CD4-positive, alpha-beta T cell treated with Interleukin-6 at 100 ng/mL for 8 hours (primary cell): ENCODE results near the gene BPTF.
"Not testable (repeated sequence)": the region's sequence is repeated elsewhere in the genome, so short reads cannot be mapped to it uniquely, and the experiment has no call there.

Source experiments
- DNase-seq: peaks from one replicate; pipeline ENCODE4 v3.0.0-alpha.2; 2020; ENCODE audit warnings: mixed read lengths, low spot score

BPTF gene, protein sequence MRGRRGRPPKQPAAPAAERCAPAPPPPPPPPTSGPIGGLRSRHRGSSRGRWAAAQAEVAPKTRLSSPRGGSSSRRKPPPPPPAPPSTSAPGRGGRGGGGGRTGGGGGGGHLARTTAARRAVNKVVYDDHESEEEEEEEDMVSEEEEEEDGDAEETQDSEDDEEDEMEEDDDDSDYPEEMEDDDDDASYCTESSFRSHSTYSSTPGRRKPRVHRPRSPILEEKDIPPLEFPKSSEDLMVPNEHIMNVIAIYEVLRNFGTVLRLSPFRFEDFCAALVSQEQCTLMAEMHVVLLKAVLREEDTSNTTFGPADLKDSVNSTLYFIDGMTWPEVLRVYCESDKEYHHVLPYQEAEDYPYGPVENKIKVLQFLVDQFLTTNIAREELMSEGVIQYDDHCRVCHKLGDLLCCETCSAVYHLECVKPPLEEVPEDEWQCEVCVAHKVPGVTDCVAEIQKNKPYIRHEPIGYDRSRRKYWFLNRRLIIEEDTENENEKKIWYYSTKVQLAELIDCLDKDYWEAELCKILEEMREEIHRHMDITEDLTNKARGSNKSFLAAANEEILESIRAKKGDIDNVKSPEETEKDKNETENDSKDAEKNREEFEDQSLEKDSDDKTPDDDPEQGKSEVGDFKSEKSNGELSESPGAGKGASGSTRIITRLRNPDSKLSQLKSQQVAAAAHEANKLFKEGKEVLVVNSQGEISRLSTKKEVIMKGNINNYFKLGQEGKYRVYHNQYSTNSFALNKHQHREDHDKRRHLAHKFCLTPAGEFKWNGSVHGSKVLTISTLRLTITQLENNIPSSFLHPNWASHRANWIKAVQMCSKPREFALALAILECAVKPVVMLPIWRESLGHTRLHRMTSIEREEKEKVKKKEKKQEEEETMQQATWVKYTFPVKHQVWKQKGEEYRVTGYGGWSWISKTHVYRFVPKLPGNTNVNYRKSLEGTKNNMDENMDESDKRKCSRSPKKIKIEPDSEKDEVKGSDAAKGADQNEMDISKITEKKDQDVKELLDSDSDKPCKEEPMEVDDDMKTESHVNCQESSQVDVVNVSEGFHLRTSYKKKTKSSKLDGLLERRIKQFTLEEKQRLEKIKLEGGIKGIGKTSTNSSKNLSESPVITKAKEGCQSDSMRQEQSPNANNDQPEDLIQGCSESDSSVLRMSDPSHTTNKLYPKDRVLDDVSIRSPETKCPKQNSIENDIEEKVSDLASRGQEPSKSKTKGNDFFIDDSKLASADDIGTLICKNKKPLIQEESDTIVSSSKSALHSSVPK (N-terminal part only)

DNA sequence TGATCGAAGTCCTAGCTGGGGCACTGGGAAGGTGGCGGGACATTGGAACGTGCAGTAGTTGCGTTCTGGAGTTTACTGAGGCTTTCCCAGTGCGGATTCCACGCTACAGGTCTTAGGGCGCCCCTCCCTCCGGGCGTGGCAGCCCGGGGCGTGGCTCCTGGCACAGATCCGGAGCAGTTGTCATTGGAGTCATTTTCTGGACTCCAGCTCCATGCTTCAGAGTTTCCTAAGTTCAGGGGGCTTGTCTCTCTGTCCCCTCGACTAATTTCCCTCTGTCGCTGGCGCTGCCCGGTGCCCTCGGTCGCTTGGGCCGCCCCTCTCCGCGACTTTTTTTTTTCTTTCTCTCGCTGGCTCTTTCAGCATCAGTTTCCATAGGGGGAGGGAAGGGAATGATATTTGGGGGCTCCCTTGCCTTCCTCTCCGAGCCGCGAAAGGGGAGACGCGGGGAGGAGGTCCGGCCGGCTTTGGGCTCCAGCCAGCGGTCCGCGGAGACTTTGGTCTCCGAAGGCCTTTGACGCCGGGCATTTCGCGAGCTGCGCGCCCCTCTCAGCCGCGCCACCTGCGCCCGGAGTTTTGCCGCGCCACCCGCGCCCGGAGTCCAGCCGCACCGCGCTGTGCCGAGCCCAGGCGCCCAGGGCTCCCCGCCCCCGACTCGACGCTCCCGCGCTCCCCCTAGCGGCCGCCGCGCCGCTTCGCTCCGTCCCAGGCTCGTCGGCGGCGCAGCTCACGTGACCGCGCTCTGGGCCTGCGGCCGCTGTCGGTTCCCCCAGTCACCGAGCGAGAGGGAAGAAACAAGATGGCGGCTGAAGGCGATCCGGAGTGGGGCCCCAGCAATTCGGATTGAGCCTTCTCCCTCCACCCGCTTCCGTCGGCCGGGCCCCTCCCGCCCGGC, at the start of gene BPTF:
TSS of gene BPTF (plus strand) at position 769 of the 892 bp plus-strand sequence. CDS start 222 bp downstream, outside the sequence.
- DNase-seq, result peak; percentile 89

DNA sequence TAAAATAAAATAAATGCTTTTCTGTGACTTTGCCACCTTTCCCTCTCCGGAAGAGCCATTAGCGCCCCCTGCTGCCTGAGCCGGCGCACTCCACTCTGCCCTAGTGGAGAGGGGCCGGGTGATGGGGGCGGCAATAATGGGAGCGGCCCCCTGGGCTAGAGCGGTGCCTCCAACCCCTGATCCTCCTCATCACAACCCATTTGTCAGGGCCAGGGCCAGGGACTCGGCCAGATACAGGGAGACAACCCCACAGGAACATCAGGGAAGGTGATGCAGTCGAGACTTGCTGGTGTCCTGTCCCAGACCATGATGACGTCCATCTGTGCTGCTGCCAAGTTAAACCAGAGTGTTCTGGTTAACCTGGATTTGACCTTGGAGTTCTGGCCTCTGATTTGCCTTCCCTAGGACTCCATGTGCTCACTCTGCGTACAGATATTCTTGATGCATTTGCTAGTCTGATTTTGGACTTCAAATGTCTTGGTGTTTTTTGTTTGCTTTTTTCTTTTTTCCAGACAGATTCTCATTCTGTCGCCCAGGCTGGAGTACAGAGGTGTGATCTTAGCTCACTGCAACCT, 46.1 kb upstream of the BPTF start:
- DNase-seq, result no peak

DNA sequence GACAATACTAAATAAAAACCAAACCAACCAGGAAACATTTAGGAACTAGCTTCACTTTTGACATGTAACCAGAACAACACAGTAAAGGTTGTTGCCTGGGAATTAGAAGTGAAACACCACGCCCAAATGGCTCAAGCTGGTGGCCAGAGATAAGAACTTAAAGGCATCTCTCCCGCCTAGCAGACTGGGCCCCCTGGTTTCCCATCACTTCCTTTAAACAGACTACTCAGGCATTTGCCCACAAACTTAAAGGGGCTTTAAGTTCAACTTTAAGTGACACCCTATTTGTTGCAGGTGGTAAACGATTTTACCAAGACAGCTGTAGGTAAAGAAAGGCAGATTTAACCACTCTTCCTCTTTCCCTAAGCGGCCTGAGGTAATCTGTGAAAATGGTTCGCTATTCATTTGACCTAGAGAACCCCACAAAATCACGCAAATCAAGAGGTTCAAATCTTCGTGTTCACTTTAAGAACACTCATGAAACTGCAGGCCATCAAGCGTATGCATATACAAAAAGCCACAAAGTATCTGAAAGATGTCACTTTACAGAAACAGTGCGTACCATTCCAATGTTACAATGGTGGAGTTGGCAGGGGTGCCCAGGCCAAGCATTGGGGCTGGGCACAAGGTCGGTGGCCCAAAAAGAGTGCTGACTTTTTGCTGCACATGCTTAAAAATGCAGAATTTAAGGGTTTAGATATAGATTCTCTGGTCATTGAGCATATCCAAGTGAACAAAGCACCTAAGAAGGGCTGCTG, 40.8 kb upstream of the BPTF start:
- no peak for DNase-seq

DNA sequence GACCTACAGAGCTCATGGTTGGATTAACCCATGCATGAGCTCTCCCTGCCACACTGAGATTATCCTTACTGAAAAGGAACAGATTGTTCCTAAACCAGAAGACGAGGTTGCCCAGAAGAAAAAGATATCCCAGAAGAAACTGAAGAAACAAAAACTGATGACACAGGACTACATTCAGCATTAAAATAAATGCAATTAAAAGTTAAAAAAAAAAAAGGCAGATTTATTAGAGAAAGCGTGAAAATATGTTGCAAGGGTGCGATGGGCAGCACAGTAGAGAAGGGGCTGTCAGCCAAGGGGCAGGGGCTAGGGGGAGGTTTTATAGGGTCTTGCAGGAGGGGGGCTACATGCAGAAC, 40.2 kb upstream of the BPTF start:
- no peak for DNase-seq

DNA sequence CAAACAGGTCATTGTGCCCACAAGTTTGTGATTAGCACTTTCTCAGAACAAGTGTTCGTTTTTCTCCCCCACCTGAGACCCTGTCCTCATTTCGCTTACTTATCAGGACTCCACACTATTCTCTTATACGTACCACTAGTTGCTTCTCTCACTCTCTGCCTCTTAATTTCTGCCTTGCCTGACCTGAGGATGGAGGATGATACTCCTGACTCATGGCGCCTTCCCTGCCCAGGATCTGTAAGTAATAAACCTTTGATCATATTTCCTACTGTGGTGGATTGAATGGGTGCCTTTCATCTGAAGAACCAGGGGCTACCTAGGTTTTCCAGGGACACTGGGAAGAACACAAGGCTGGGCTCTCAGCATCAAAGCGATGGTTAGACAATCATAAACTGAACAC, 39.8 kb upstream of the BPTF start:
- no peak for DNase-seq

DNA sequence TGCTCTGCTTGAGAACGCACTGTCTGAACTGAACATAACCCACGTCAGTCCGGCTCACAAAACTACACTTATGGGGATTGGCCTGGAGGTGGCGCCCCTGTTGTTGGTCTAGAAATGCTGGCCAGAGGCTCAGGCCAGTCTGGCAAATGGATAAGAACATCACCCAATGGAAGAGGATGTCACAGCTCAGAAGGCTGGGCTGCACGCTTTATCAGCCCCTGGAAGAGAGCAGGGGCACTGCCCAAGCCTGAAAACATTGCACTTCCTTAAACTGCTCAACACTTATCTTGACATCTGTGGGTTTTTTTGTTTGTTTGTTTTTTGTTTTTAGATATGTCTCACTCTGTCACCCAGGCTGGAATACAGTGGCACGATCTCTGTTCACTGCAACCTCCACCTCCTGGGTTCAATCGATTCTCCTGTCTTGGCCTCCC, 24.8 kb upstream of the BPTF start:
- peak; percentile 15 for DNase-seq

DNA sequence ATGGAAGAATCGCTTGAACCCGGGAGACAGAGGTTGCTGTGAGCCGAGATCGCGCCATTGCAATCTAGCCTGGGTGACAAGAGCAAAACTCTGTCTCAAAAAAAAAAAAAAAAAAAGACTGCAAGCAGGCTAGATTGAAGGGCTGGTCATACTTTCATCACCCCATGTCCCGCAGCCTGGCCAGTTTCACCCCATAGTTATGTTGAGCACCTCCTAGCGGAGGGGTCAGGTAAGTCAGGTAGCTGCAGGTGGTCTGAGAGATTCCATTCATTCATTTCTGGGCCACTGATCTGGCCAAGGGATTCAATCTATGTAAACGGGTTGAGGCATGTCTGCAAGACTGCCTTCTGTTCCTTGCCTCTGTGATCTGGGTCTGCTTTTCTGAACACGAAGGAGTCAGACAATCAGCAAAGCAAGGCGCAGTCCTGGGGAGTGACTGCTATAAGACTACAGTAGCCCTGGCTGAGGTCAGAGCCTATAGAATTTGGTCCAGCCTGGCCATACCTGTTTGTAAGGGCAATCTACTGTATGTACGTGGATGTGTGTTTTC, 23.6 kb upstream of the BPTF start:
- DNase-seq, result no peak

DNA sequence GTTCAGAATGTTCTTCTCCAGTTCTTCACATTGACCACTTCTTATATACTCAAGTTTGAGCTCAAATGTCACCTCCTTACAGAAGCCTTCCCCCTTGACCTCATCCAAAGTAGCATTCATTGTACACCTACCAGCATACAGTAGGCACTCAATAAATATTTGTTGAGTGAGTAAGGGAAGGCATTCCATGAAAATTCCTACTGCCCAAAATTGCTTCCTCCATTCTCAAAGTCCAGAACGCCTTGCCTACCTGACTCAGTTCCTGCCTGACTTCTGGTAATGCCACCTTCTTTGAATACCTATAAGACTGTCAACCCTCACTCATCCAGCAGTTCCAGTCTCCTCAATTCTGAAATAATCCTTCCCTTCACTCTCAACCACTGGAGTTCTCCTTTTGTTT, 14.8 kb upstream of the BPTF start:
- DNase-seq, result no peak

DNA sequence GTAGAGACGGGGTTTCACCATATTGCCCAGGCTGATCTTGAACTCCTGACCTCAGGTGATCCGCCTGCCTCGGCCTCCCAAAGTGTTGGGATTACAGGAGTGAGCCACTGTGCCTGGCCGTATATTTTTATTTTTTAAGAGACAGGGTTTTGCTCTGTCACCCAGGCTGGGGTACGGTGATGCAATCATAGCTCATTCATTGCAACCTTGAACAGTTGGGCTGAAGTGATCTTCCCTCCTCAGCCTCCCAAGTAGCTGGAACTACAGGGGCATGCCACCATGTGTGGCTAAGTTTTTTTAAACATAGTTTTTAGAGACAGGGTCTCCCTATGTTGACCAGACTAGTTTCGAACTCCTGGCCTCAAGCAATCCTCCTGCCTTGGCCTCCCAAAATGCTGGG, 12.9 kb upstream of the BPTF start:
- DNase-seq, result not testable (repeated sequence)

DNA sequence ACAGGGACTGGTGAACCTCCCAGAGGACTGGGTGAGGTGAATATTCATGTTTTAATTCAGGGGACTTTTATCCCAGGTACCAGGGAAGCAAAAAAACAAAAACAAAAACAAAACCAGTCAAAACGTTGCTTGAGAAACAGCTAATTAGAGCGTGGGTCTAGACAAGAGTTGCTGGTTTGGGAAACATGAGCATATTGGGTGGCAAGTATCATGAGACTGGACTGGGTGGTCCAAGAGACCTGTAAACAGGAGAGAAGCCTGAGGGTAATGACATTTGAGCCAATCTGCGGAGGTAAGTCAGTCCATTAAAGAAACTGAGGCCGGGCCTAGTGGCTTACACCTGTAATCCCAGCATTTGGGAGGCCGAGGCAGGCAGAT, 11.5 kb upstream of the BPTF start:
- DNase-seq, result no peak

DNA sequence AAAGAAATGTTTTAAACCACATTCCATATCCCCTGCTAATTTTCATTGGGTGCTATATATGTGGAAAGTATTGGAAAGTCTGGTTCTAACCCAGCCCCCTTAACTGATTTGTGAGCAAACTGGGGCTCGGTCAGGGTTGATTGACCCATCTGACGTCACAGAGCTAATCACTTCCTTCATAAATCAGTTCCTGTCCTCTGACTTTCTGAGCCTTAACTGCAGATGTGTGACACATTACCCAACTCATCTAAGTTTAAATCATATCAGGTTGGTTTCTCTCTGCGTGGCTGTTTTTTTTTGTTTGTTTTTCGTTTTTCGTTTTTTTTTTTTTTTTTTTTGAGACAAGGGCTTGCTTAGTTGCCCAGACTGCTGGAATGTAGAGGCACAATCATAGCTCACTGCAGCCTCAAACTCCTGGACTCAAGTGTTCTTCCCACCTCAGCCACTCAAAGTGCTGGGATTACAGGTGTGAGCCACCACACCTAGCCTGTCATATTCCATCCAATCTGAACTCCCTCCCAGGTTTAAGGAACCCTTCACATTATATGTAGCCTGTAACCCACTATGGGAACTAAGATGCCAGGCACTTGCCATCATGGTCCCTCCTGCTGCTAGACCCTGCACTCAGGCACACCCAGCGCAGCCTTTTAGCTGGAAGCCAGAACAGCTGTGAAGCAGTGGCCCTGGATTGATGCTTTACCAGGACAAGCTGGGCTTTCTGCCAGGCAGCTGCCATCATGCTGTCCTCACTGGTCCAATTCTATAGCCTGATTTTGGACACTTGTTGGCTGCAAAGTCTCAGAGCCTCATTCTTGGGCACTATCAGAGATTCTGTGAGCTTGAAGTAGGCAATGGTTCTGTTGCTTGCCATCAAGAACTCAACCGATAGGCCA, 6.9 kb upstream of the BPTF start:
- DNase-seq, result no peak

DNA sequence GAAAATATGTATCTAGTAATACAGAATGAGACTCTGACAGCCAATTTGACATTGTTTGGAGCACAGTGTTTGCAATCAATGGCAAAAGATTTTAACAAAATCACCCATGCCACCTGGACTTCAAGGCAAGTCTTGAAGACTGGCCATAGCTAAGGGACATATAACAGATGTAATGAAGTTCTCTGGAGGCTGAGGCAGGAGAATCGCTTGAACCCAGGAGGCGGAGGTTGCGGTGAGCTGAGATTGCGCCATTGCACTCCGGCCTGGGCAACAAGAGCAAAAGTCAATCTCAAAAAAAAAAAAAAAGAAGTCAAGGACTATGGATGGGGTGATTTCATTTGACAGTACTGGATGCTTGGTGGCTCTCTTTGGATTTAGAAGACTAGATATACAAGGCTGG, 5.6 kb upstream of the BPTF start:
- no peak for DNase-seq

DNA sequence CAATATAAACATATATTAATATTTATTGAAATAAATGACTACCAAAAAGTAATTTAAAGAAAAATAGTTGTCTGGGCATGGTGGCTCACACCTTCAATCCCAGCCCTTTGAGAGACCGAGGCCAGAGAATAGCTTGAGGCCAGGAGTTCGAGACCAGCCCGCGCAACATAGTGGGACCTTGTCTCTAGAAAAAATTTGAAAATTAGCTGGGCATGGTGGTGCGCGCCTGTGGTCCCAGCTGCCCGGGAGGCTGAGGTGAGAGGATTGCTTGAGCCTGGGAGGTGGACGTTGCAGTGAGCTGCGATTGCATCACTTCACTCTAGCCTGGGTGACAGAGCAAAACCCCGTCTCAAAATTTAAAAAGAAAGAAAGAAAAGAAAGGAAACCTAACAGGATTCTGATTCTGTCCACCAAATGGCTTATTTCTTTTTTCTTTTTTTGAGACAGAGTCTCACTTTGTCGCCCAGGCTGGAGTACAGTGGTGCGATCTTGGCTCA, 3.4 kb upstream of the BPTF start:
- DNase-seq, result no peak

DNA sequence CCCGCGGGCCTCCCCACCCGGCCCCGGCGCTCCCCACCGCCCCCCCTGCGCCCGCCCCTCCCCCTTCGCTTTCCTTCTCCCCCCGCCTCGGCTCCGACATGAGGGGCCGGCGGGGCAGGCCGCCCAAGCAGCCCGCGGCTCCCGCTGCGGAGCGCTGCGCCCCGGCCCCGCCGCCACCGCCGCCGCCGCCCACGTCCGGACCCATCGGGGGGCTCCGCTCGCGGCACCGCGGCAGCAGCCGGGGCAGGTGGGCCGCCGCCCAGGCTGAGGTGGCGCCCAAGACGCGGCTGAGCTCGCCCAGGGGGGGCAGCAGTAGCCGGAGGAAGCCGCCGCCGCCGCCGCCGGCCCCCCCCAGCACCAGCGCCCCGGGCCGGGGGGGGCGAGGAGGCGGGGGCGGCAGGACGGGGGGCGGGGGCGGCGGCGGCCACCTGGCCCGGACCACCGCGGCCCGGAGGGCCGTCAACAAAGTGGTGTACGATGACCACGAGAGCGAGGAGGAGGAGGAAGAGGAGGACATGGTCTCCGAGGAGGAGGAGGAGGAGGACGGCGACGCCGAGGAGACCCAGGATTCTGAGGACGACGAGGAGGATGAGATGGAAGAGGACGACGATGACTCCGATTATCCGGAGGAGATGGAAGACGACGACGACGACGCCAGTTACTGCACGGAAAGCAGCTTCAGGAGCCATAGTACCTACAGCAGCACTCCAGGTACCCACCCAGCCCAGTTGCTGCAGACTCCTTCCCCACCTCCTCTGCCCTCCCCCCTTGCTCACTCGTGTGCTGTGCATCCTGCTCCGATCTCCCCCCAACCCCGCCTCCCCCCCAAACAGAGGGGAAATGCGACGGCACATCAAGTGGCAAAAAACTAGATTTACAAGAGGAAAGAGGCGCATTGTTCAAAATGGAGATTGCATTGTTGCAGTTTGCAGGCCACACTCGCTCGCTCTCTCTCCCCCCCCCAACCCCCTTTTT, 611 bp downstream of the BPTF start:
- DNase-seq, result peak; percentile 52

DNA sequence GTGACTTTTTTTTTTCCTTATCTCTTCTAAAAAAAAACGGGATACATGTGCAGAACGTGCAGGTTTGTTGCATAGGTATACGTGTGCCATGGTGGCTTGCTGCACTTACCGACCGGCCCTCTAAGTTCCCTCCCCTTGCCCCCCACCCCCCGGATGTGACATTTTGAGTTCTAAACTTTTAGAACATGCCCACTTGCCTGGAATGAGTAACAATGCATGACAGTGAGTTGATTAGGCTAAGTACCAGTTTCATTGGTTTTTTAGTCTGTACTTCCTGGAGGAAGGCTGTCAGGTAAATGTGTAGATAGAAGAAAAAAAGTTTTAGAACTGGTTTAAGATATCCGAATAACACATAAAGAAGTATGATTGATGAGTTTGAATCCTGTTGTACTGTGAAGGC, 4.0 kb downstream of the BPTF start:
- DNase-seq, result peak; percentile 43

DNA sequence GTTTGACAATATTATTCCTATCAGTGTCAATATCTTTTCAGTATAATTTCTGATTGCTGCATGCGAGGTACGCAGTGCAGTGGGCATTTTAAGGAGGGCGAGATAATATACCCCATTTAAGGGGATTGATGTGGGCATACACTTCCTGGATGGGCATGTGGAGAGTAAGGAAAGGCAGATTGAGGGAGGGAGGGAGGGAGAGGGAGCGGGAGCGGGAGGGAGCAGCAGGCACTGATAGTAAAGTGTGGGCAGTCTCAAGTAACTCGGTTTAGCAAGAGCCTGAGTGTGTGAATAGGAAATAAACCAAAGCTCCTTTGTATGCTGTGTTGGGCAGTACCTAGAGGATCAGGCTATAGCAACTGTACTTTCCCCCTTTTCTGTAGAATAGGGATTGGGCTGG, 5.1 kb downstream of the BPTF start:
- DNase-seq, result no peak

DNA sequence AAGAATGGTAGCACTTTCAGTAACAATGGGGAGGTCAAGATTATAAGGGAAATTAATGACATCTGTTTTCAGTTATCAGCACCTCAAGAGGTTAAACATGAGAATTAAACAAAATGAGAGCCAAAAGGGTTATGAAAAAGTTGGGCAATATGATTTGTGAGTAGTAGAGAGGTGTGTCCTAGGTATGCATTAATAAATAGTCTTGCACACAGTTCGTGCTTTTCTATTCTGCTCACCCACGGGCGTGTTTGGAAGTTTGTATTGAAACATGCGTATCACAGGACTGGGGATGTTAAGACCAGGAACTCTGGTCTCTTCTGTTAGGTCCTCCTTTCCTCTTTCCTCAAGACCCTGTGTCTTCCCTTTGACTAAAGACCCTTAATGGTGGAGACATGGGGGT, 6.0 kb downstream of the BPTF start:
- no peak for DNase-seq

DNA sequence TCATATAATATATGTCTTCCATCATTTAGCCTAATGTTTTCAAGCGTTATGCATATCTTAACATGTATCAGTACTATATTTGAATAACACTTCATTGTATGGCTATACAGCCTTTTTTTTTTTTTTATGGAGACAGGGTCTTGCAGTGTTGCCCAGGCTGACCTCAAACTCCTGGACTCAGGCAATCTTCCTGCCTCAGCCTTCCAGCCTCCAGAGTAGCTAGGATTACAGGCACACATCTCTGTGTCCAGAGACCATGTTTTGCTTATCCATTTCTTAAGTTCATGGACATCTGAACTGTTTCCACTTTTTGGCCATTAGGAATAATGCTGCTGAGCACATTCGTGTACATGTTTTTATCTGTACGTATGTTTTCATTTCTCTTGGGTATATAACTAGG, 7.8 kb downstream of the BPTF start:
- no peak for DNase-seq
